Fibroblast of skin of scalp (primary cell): ENCODE data around the gene KDF1.
A peak's percentile ranks its signal among the peaks of the same experiment; 100 is the strongest.
"Not testable (repeated sequence)": the region's sequence is repeated elsewhere in the genome, so short reads cannot be mapped to it uniquely, and the experiment has no call there.

ENCODE experiments used
- DNase-seq: peaks from one replicate; pipeline ENCODE4 v3.0.0-alpha.2; 2013

The KDF1 gene

GRCh38 chr1:26994020-26994786, 33.9 kb upstream of the KDF1 start:
- no peak for DNase-seq

- peak; percentile 78 for DNase-seq
Measured at GRCh38 chr1:26993237-26994019, 33.2 kb upstream of the KDF1 start, which contains the start of gene TRNP1. Gene TRNP1, plus strand, starts transcription at chr1:26993692. Its CDS starts 95 bp downstream, at chr1:26993787.

- DNase-seq, result no peak
Measured at GRCh38 chr1:26991310-26992116, 31.2 kb upstream of the KDF1 start.

GRCh38 chr1:26989403-26990109, 29.3 kb upstream of the KDF1 start:
- not testable (repeated sequence) for DNase-seq

- no peak for DNase-seq
Measured at GRCh38 chr1:26986658-26987057, 26.4 kb upstream of the KDF1 start.

- no peak for DNase-seq
Measured at GRCh38 chr1:26984291-26984690, 24.0 kb upstream of the KDF1 start.

- DNase-seq, result no peak
Measured at GRCh38 chr1:26983863-26984262, 23.6 kb upstream of the KDF1 start.

GRCh38 chr1:26981146-26981846, 21.0 kb upstream of the KDF1 start:
- no peak for DNase-seq

- DNase-seq, result no peak
Measured at GRCh38 chr1:26978901-26979300, 18.6 kb upstream of the KDF1 start.

GRCh38 chr1:26976621-26977510, 16.6 kb upstream of the KDF1 start:
- DNase-seq, result no peak

- no peak for DNase-seq
Measured at GRCh38 chr1:26972821-26973220, 12.6 kb upstream of the KDF1 start.

- DNase-seq, result peak; percentile 37
Measured at GRCh38 chr1:26972390-26972789, 12.1 kb upstream of the KDF1 start.

- no peak for DNase-seq
Measured at GRCh38 chr1:26971590-26971989, 11.3 kb upstream of the KDF1 start.

GRCh38 chr1:26970810-26971209, 10.5 kb upstream of the KDF1 start:
- no peak for DNase-seq

- no peak for DNase-seq
Measured at GRCh38 chr1:26965628-26966027, 5.4 kb upstream of the KDF1 start.

GRCh38 chr1:26965213-26965612, 4.9 kb upstream of the KDF1 start:
- DNase-seq, result no peak

GRCh38 chr1:26961826-26962225, 1.6 kb upstream of the KDF1 start:
- DNase-seq, result peak; percentile 80

- DNase-seq, result no peak
Measured at GRCh38 chr1:26960625-26960966, 328 bp upstream of the KDF1 start.

- no peak for DNase-seq
Measured at GRCh38 chr1:26959270-26959669, 998 bp downstream of the KDF1 start.

- no peak for DNase-seq
Measured at GRCh38 chr1:26957306-26957705, 3.0 kb downstream of the KDF1 start.

- no peak for DNase-seq
Measured at GRCh38 chr1:26956321-26956720, 3.9 kb downstream of the KDF1 start.
